H9 (cell line): ENCODE results near the gene ENTR1. TPM values are rescaled to one million over a fixed set of nuclear protein-coding genes. Genes with fewer than 3 reads are reported as not detected.

ENCODE experiments used
- DNase-seq: peaks from one replicate; pipeline ENCODE4 v3.0.0-alpha.2; 2017
- H2AFZ ChIP-seq: one replicate; pipeline ENCODE4 v1.6.1; 2013; ENCODE audit warnings: mild to moderate bottlenecking, low read length, control low read depth, moderate library complexity
- H2AK5ac ChIP-seq: 2 replicates; pipeline ENCODE4 v1.6.1; 2013; ENCODE audit warnings: low read length, control low read depth, mixed read lengths; ENCODE audit not compliant: insufficient read length
- H2BK120ac ChIP-seq: one replicate; pipeline ENCODE4 v1.6.1; 2013; ENCODE audit warnings: low read depth, mild to moderate bottlenecking, low read length, control low read depth, inconsistent platforms; ENCODE audit not compliant: poor library complexity, severe bottlenecking
- H2BK12ac ChIP-seq: 2 replicates; pipeline ENCODE4 v1.6.1; 2013; ENCODE audit warnings: low read length, control low read depth, mixed read lengths, low read depth; ENCODE audit not compliant: insufficient read length
- H2BK15ac ChIP-seq: 2 replicates; pipeline ENCODE4 v1.6.1; 2013; ENCODE audit warnings: low read depth, low read length, control low read depth
- H2BK20ac ChIP-seq: one replicate; pipeline ENCODE4 v1.6.1; 2013; ENCODE audit warnings: low read depth, mild to moderate bottlenecking, low read length, control low read depth, inconsistent platforms; ENCODE audit not compliant: poor library complexity, severe bottlenecking
- H2BK5ac ChIP-seq: 2 replicates; pipeline ENCODE4 v1.6.1; 2013; ENCODE audit warnings: low read length, control low read depth, mixed read lengths; ENCODE audit not compliant: insufficient read length
- H3K14ac ChIP-seq: 2 replicates; pipeline ENCODE4 v1.6.1; 2013; ENCODE audit warnings: low read length, control low read depth; ENCODE audit not compliant: insufficient read depth
- H3K18ac ChIP-seq: 2 replicates; pipeline ENCODE4 v1.6.1; 2013; ENCODE audit warnings: low read depth, mild to moderate bottlenecking, mixed read lengths, low read length, control low read depth; ENCODE audit not compliant: insufficient read length
- H3K23ac ChIP-seq: 2 replicates; pipeline ENCODE4 v1.6.1; 2013; ENCODE audit warnings: low read length, control low read depth, mixed read lengths, low read depth; ENCODE audit not compliant: insufficient read length
- H3K23me2 ChIP-seq: 2 replicates; pipeline ENCODE4 v1.6.1; 2013; ENCODE audit warnings: low read depth, mild to moderate bottlenecking, mixed read lengths, low read length, control low read depth; ENCODE audit not compliant: insufficient read length, poor library complexity, severe bottlenecking
- H3K27ac ChIP-seq: 2 replicates; pipeline ENCODE4 v1.5.1; 2013; ENCODE audit warnings: low read length, control low read depth, mixed read lengths, low read depth; ENCODE audit not compliant: insufficient read length
- H3K27me3 ChIP-seq: 2 replicates; pipeline ENCODE4 v1.6.1; 2013; ENCODE audit warnings: low read length, control low read depth, inconsistent platforms; ENCODE audit not compliant: insufficient read depth
- H3K4ac ChIP-seq: 2 replicates; pipeline ENCODE4 v1.6.1; 2013; ENCODE audit warnings: low read depth, mild to moderate bottlenecking, control low read depth, inconsistent platforms, low read length, moderate library complexity
- H3K4me1 ChIP-seq: 2 replicates; pipeline ENCODE4 v1.6.1; 2013; ENCODE audit warnings: low read length, control low read depth, inconsistent platforms; ENCODE audit not compliant: insufficient read depth
- H3K4me2 ChIP-seq: 2 replicates; pipeline ENCODE4 v1.6.1; 2013; ENCODE audit warnings: low read length, control low read depth, mixed read lengths; ENCODE audit not compliant: insufficient read length, insufficient read depth
- H3K56ac ChIP-seq: 2 replicates; pipeline ENCODE4 v1.6.1; 2013; ENCODE audit warnings: low read depth, mild to moderate bottlenecking, mixed read lengths, low read length, control low read depth; ENCODE audit not compliant: insufficient read length
- H3K79me1 ChIP-seq: 2 replicates; pipeline ENCODE4 v1.6.1; 2013; ENCODE audit warnings: low read depth, mild to moderate bottlenecking, moderate library complexity, low read length, control low read depth, inconsistent platforms; ENCODE audit not compliant: insufficient read depth, poor library complexity, severe bottlenecking
- H3K79me2 ChIP-seq: 2 replicates; pipeline ENCODE4 v1.6.1; 2013; ENCODE audit warnings: low read length, control low read depth, inconsistent platforms; ENCODE audit not compliant: insufficient read depth
- H3K9ac ChIP-seq: 2 replicates; pipeline ENCODE4 v1.6.1; 2013; ENCODE audit warnings: low read length, control low read depth, mixed read lengths; ENCODE audit not compliant: insufficient read length; ENCODE audit errors: extremely low read depth
- H3K9me3 ChIP-seq: one replicate; pipeline ENCODE4 v1.6.1; 2013; ENCODE audit warnings: low read depth, low read length, inconsistent platforms; ENCODE audit not compliant: control insufficient read depth
- H3T11ph ChIP-seq: one replicate; pipeline ENCODE4 v1.6.1; 2013; ENCODE audit warnings: mild to moderate bottlenecking, low read length, control low read depth, inconsistent platforms
- H4K20me1 ChIP-seq: one replicate; pipeline ENCODE4 v1.6.1; 2013; ENCODE audit not compliant: control insufficient read depth, insufficient read length, insufficient read depth
- H4K5ac ChIP-seq: 2 replicates; pipeline ENCODE4 v1.6.1; 2013; ENCODE audit warnings: low read depth, mild to moderate bottlenecking, mixed read lengths, low read length, control low read depth; ENCODE audit not compliant: insufficient read length
- H4K8ac ChIP-seq: replicated peaks from 2 replicates; pipeline ENCODE4 v1.6.1; 2013; ENCODE audit warnings: low read length, control low read depth, mixed read lengths, low read depth; ENCODE audit not compliant: insufficient read length
- H4K91ac ChIP-seq: 2 replicates; pipeline ENCODE4 v1.6.1; 2013; ENCODE audit warnings: low read depth, mild to moderate bottlenecking, moderate library complexity, mixed read lengths, low read length, control low read depth; ENCODE audit not compliant: insufficient read length
- H3K27ac Mint-ChIP-seq, 3 experiments: 2 replicates in 2 of 3; 3 replicates in 1 of 3; pipeline ENCODE4 v1.8.0; 2020 to 2021; ENCODE audit warnings: mixed read lengths in 3 of 3, mild to moderate bottlenecking in 1 of 3, moderate library complexity in 1 of 3
- H3K27me3 Mint-ChIP-seq: 2 replicates; pipeline ENCODE4 v1.8.0; 2021; ENCODE audit warnings: low read depth, mild to moderate bottlenecking, moderate library complexity, mixed read lengths
- H3K36me3 Mint-ChIP-seq, 3 experiments: 2 replicates in 2 of 3; 3 replicates in 1 of 3; pipeline ENCODE4 v1.8.0; 2020 to 2021; ENCODE audit warnings: low read depth in 3 of 3, mixed read lengths in 3 of 3; ENCODE audit not compliant: insufficient read depth in 1 of 3
- H3K4me1 Mint-ChIP-seq, 2 experiments: 2 replicates each; pipeline ENCODE4 v1.8.0; 2020; ENCODE audit warnings: mixed read lengths in 2 of 2
- H3K4me3 Mint-ChIP-seq, 2 experiments: 2 replicates in 1 of 2; 3 replicates in 1 of 2; pipeline ENCODE4 v1.8.0; 2020 to 2021; ENCODE audit warnings: mild to moderate bottlenecking in 2 of 2, mixed read lengths in 2 of 2, moderate library complexity in 1 of 2
- H3K9me3 Mint-ChIP-seq, 2 experiments: 2 replicates in 1 of 2; 3 replicates in 1 of 2; pipeline ENCODE4 v1.8.0; 2020; ENCODE audit warnings: mild to moderate bottlenecking in 2 of 2, mixed read lengths in 2 of 2, moderate library complexity in 1 of 2
- WGBS: extraction: QIAGEN DNeasy Blood & Tissue Kit; methylation state at CpG from one replicate; pipeline ENCODE4 v1.1.7; 2013; ENCODE audit warnings: missing lambda C conversion rate, low lambda C conversion rate, mixed read lengths; ENCODE audit not compliant: insufficient read length; ENCODE audit errors: extremely low coverage; 5-methylcytosine and 5-hydroxymethylcytosine counted together
- total RNA-seq: library from RNA; stranded (reverse); gene quantifications from 2 replicates; pipeline ENCODE4 v1.2.1, GENCODE V29; 2021
- TF ChIP-seq, protein P1 (sequence below): fragments of 200-600 bp; sonication (generic); conservative IDR thresholded peaks from 3 replicates; pipeline ENCODE4 v1.8.0; 2021; ENCODE audit warnings: antibody characterized with exemption, mild to moderate bottlenecking

The ENTR1 gene
- total RNA-seq, 1 experiment from 2014 or later = 108 TPM

GRCh38 chr9:136364942-136365774 lies 45.3 kb downstream of the ENTR1 start:
- Histone ChIP-seq H4K20me1 (no peaks in the 10 kb centered on the region), H3K4me1 (no peaks in the 10 kb centered on the region), H3K18ac (no peak overlapping the region), H3K56ac (no peak overlapping the region), H3K79me1 (no peaks in the 10 kb centered on the region), H3K79me2 (no peaks in the 10 kb centered on the region), H3K23me2 (no peaks in the 10 kb centered on the region), H2BK20ac (no peak overlapping the region), H3K27me3 (no peaks in the 10 kb centered on the region), H2BK12ac (no peak overlapping the region), H2AK5ac (no peak overlapping the region), H3K27ac (no peak overlapping the region), H2BK120ac (no peak overlapping the region), H4K91ac (no peak overlapping the region), H3K9me3 (no peaks in the 10 kb centered on the region), H3K23ac (no peak overlapping the region), H4K8ac (no peak overlapping the region), H3K14ac (no peak overlapping the region; the same call in 1 of the 2 replicates), H3K4ac (no peak overlapping the region), H2BK15ac (no peak overlapping the region), H4K5ac (no peak overlapping the region), H2AFZ (no peak overlapping the region), H3T11ph (no peak overlapping the region), H3K4me2 (no peak overlapping the region), H3K9ac (no peak overlapping the region), H2BK5ac (no peak overlapping the region)
- H3K4me3 Mint-ChIP-seq = peak overlapping the region in 1 of 2 experiments; percentile 40; a peak in 2 of 5 replicates
- WGBS = no CpG with 5 or more reads among the region's 31 CpGs
- H3K4me1 Mint-ChIP-seq = peaks cover 3 to 5% of the 10 kb centered on the region in 2 experiments; a peak in 1 of 4 replicates
- no peaks in the 10 kb centered on the region for H3K9me3 Mint-ChIP-seq
- H3K36me3 Mint-ChIP-seq = peaks cover 0 to 10% (median 0%) of the 10 kb centered on the region in 3 experiments; a peak in 3 of 7 replicates
- no peak for DNase-seq
- TF ChIP-seq, protein P1, sequence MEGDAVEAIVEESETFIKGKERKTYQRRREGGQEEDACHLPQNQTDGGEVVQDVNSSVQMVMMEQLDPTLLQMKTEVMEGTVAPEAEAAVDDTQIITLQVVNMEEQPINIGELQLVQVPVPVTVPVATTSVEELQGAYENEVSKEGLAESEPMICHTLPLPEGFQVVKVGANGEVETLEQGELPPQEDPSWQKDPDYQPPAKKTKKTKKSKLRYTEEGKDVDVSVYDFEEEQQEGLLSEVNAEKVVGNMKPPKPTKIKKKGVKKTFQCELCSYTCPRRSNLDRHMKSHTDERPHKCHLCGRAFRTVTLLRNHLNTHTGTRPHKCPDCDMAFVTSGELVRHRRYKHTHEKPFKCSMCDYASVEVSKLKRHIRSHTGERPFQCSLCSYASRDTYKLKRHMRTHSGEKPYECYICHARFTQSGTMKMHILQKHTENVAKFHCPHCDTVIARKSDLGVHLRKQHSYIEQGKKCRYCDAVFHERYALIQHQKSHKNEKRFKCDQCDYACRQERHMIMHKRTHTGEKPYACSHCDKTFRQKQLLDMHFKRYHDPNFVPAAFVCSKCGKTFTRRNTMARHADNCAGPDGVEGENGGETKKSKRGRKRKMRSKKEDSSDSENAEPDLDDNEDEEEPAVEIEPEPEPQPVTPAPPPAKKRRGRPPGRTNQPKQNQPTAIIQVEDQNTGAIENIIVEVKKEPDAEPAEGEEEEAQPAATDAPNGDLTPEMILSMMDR = no peak
- no peak overlapping the region for H3K27ac Mint-ChIP-seq
- peaks cover 1% of the 10 kb centered on the region; the same call in 1 of the 2 replicates for H3K27me3 Mint-ChIP-seq
